Measurements from ENCODE around the gene BMP5.
"Not testable (repeated sequence)": the region's sequence is repeated elsewhere in the genome, so short reads cannot be mapped to it uniquely, and the experiment has no call there.

The BMP5 gene

DNA sequence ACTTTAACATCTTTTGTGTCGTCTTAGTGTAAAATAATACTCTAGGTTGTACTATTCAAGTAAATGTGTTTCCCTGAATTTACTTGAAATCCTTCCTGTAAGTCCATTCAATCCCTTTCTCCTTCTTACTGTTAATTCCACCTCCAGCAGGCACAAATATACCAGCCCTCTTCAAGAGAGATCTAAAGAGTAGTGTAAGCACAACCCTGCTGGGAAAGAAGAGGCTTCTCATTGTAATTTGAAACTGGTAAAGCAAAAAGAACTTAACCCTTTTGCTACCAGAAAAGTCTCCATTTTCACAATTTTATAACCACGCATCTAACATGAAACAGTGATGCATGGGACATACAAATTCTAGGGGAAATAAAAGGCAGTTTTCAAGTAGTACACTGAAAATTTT, at the start of gene BMP5:
Gene BMP5 (minus strand): TSS at position 191 of the 400 bp plus-strand sequence. CDS start 725 bp downstream, outside the sequence.
- DNase-seq: no peak

DNA sequence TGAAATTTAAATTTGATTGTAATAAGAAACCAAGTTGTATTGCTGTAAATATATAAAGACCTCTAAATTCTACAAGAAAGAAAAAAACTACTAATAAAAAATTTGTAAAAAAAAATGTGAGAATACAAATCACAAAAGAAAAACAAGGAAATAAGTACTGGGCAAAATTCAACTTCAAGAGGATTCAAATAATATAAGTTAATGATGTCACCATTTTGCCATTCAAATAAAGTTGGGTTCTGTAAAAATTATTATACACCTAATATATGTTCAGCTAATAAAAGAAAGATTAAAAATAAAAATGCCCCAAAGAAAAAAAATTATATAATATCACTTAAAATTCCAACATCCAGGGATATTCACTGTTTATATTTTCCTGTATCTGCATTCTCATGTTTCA, 47.0 kb upstream of the BMP5 start:
- no peak for DNase-seq

DNA sequence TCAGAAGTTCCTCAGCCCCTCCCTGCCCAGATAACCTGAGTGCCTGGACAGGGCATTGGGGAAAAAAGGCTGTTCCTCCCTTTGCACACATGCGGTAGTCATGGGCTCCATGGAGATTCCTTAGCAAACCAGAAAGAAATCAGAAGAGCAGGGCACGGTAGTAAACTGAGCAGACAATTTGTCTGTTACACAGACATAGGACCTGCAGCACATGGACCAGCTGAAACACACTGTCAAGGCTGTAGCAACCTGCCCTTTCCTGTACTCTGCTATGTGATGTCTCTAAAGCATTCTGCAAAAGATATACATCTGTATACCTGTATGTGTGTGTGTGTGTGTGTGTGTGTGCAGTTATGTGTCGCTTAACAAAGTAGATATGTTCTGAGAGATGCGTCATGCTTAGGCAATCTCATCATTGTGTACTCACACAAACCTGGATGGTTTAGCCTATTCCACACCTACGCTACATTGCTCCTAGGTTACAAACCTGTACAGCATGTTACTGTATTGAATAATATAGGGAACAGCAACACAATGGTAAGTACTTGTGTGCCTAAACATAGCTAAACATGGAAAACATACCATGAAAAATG, 44.4 kb upstream of the BMP5 start:
- DNase-seq: no peak

DNA sequence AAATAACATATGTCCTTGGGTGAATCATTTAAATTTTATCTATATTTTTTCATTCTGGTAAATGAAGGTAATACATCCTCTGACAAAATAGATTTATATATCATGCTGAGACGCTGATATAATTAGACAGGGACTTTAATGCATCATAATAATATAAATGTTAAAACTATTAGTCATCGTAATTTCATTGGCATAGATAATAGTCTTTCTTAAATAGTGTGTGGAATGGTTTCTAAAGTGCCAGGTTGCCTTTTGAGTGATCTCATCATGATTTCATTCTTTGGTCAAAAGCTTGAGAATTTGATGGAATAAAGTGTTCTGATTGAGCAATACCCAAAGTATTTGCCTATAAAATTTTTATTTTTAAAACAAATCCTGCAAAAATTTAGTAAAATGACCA, 43.2 kb upstream of the BMP5 start:
- no peak for DNase-seq

DNA sequence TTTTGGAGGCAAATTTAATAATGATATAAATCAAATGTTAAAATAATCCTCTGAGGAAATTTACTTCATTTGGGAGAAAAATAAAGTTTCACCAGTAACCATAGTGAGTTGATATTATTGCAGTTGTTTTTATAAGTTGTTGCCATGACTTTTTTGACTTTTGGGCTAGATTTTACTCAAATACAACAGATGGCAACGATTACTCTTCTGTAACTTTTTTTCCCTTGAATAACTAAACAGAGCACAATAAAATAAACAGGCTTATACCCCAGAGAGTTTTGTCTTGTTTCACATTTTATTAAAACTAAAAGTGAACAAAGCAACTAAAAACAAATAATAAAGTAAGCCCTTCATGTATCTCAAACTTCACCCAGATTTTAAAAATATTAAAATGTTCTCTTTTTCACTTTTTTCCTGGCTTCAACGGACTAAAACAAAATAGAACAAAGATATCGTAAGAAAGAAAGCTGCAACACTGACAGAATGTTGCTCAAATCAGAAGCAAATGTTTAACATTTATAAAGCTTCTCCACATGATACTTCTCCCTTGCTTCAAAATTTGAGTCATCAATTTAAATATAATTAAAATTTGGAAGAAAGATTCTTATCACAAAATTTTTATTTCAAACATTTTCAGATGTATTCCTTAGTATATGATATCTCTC, 42.5 kb upstream of the BMP5 start:
- DNase-seq: no peak

DNA sequence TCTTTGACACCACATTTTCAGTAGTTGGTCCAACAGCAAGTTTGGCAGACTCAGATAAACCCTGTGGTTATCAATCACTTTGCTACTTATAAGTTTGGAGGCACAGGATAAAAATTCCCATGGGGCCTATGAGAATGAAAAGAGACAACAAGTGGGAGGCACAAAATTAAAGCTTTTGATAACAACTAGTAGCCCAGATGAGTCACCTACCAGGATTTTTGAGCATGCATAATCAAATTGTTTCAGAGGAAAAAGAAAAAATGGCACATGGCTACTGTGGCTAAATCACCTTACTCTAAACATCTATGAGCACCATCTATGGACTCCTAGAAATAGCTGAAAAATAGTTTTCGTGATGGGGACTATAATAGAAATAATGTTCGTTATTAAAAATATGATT, 40.8 kb upstream of the BMP5 start:
- DNase-seq: no peak

DNA sequence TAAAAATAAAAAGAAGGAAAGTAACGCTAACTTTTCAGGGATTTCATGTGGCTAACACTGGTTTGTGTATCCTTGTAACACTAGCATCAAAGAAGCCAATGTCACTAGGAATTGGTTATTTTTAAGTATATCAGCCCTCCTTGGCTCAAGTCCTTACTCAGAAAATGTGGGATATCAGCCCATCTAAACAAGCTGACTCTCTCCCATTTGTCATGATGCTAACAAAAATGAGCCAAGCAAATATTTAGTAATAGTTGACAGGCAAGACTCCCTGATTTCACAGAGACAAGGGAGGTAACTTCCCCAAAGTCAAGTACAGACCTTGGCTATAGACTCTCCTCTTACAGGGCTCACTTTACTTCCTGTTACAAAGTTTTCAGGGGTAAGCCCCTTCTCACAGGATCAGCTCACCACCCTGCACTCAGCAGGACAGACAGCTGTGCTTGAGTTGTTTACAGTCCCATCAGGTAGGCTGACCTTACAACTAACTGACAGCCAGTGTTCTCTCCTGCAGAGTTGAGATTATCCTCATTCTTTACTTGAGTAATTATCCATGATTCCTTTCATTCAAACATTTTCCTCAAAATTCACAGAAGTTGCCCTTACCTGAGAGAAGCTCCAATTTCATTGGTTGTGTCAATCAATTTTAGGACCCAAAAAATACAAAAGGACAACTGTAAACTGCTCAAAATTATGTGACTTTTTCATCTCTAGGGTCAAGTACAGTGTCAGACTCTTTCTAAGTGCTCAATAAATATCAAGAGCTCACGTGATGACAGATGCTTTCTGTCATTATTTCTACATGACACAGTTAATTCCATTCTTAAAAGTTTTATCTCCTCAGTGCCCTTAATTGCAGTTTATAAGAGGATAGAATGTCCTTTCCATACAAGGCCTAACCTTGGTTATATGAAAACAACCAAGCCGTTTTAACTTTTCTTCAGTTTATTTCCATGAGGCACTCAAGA, 38.1 kb upstream of the BMP5 start:
- no peak for DNase-seq

DNA sequence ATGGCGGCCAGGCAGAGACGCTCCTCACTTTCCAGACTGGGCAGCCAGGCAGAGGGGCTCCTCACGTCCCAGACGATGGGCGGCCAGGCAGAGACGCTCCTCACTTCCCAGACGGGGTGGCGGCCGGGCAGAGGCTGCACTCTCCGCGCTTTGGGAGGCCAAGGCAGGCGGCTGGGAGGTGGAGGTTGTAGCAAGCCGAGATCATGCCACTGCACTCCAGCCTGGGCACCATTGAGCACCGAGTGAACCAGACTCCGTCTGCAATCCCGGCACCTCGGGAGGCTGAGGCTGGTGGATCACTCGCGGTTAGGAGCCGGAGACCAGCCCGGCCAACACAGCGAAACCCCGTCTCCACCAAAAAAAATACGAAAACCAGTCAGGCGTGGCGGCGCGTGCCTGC, 35.1 kb upstream of the BMP5 start:
- not testable (repeated sequence) for DNase-seq

DNA sequence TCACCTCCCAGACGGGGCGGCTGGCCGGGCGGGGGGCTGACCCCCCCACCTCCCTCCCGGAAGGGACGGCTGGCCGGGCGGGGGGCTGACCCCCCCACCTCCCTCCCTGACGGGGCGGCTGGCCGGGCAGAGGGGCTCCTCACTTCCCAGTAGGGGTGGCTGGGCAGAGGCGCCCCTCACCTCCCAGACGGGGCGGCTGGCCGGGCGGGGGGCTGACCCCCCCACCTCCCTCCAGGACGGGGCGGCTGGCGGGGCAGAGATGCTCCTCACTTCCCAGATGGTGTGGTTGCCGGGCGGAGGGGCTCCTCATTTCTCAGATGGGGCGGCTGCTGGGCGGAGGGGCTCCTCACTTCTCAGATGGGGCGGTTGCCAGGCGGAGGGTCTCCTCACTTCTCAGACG, 34.5 kb upstream of the BMP5 start:
- DNase-seq: not testable (repeated sequence)

DNA sequence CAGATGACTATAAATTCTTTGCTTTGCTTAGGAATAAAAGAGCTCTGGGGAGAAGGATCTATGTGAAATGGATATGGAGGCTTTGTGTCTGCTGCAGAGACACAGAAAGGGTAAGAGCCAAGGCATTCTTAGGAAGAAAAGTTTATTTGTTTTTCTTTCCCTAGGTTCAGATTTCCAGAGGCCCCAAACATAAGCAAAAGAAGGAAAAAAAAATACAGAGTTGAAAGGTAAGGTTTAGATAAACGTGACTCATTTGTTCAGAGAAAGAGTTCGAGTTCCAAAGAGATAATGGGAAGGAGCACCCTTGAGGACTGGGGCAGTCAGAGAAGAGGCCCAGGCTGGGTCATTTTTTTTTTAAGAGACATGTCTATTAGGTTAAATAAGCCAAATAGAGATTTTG, 27.4 kb upstream of the BMP5 start:
- no peak for DNase-seq

DNA sequence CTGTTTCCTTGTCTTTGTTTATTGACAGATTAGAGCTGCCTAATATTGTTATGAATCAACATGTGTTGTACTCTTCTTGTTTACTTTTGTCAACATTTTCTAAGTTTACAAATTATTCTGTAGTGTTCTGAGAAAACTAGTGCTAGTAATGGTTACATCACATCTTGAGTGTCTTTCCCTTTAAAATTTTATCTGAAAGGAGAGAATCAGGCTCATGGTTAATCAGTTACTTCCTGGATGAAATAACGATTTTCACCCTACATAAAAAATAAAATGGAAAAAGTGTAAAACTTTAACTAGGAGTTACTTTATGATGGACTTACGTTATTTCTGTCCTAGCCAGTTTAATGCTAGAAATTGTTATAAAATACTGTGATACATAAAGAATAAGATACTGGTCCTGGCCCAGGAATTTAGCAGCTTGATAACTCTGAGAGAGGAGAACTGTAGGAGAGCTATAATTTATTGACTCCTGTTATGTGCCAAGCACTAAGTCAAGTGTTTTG, 26.4 kb upstream of the BMP5 start:
- DNase-seq: no peak

DNA sequence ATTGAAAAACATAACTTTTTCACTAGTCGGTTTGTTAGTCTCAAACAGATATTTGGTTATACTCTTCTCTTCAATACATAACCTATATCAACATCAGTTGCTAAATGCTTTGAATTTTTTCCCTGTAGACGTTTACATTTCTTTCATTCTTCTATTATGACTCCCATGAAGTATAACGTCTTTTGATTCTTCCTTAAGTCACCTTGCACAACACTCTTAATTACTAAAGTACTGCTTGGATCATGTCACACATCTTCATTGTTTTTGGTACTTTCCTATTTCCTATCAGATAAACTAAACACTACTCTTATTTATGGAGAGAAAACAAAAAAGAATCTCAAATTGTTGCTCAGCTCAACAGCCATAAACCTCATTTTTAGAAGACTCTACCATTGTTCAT, 23.0 kb upstream of the BMP5 start:
- no peak for DNase-seq

DNA sequence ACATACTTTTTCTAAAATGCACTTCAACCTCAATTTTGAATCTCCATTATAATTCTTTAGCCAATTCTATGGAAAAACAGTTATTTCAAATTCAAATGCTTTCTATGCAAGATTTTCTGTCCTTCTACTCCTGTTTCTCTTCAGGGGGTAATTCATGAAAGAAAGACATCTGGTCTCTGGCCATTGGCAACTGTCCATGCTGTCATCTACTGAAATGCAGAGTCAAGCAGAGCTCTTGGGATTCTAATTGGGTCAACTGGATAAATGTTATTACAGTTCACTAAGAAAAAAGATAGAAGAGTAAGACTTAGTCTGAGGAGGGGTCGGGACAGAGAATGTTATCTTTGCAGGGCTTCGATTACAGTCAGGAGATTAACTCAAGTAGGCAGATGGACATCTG, 22.0 kb upstream of the BMP5 start:
- DNase-seq: no peak

DNA sequence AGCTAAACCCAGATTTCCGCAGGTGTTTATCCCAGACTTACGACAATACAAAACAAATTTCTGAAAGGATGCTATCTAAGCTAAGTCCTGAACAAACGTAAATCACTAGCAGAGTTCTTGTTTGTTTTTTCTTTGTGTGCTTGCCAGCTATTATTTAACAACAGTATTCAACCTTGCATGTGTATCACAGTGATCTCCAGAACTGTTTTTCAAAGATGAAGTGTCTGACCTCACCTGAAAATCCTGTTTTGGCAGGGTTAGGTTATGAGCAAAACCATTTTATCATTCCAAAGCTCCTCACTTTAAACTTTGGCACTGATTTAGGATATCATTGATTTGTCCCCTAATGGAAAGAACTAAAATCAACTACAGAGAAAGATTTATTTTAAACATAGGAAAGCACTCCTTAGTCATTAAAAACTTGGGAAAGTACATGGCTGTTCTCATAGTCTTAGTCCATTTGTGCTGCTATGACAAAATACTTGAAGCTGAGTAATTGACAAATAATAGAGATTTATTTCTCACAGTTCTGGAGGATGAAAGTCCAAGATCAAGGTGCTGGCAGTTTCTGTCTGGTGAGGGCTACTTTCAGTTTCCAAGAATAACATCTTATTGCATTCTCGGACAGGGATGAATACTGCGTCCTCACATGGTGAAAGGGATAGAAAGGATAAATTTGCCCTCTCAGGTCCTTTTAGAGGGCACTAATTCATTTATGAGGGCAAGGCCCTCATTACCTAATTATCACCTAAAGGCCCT, 20.8 kb upstream of the BMP5 start:
- no peak for DNase-seq

DNA sequence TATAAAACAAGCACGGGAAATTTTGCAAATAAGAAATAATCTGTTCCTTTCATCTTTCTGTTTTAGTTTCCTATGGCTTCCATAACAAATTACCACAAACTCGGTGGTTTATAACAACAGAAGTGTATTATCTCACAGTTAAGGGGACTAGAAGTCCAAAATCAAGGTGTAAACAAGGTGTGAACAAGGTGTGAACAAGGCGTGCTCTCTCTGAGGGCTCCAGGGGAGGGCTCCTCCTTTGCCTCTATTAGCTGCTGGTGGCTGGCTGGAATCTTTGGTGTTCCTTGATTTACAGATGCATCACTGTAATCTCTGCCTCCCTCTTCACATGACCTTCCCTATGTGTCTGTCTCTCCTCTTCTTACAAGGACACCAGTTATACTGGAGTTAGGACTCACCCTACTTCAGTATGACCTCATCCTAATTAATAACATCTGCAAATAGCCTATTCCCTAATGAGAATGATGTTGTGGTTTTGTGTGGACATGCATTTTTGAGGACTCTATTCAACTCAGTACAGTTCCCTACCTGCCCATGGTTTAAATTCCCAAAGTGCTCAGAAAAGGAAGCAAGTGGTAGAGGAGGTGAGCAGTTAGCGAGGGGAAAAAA, 17.5 kb upstream of the BMP5 start:
- no peak for DNase-seq

DNA sequence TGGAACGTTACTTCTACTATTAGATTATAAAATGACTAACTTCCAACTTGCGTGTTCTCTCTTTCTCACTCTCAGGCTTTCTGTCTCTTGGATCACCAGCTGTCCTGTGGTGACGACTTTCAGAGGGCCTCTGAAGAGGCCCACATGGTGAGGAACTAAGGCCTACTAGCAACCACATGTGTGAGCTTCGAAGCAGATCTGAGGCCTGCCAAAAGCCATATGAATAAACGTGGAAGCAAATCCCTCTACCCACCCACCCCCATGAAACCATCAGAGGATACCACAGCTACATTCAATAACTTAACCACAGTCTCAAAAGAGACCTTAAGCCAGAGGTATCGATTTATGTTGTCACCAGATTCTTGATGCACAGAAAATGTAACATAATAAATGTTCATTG, 13.5 kb upstream of the BMP5 start:
- DNase-seq: no peak

DNA sequence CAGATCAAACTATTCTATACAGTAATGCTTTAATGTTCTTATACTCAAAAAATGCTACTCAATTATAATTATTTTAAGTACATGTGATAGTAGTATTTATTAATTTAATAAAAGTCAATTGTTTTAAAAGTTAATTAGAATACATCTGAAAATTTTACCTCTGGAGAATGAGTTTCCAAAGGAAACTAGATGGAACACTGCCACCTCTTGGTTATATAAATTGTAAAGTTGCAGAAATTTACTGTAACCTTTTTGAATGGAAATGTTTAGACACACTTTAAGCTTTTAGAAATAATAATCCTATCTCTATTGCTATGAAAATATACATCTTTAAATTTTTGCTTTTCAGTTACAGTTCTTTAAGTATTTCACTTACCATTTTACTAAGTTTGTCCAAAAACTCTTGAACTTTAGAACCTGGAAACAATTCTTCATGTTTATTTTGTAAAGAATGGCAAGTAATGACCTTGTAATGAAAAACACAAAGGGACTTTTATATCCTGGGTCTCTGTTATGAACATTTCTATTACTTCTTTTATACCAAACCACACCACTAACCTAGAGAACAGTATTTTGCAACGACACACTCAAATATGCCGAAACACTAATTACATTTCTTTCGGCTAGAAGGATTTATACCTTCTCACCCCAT, 10.9 kb upstream of the BMP5 start:
- DNase-seq: peak; percentile 11

DNA sequence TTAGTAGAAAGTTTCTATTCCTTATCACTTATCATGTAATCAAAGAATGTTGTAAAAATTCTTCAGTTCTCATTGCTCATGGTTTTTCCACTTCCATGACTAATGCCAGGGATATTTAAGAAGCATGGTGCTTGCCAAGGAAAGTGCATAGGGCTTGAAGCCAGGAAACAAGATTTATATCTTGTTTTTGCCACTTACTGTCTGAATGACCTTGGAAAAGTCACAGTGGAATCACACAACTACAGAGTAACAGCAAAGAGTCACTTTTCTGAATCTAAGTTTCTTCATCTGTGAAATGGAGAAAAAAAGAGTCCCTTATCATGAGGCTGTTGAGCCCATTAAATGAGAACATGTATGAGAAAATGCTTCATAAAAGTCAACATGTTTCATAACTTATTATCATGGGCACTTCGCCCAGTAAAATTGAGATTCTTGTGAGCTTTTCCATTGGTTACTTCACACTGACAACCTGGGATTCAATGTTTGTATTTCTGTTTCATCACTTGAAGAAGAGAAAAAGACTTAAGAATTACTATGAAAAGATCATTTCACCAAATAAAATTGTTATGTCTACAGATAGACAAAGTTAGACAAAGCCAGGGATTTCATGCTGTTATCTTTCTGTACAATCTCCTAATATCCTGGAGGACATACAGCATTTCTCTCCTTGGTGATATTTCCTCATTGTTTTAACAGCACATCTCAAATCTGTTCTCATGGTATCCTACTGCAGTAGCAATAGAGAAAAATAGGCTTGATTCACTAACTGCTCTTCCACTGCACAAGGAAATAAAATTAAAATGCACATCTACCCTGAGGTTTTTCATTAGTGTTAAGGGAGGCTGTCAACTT, 7.6 kb upstream of the BMP5 start:
- no peak for DNase-seq

DNA sequence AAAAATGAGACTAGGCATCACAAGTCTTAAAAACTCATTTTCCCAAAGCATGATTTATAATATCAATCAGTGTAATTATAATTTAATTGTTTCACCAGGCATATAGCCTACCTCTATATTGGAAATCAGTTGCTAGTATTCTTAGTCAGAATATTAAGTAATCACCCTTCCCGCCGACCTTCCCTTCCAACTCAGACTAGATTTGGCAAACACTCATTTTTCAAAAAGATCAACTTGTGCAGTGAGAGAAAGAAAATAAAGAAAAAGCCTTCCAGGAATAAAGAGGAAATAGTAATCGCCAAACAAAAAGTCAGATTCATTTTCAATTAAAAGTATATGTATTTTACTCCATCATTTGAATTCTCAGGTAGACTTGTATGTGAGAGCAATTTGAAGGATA, 1.9 kb upstream of the BMP5 start:
- DNase-seq: no peak

DNA sequence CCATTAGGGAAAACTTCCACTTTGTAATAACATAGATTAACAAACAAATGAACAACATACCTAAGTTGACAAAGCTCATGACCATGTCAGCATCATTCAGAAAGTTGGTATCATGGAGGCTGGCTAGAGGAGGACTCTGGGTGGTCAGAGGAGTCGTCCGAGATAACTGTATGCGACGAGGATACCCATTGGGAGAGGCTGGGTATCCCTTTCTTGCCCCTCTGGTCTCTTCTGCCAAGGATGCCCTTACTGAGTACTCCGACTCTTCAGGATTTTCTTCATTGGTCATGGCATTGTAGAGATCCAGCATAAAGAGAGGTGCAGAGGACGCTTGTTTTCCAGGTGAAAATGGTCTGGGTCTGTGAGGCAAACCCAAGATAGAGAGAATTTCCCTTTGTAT, 1.1 kb downstream of the BMP5 start:
- no peak for DNase-seq

DNA sequence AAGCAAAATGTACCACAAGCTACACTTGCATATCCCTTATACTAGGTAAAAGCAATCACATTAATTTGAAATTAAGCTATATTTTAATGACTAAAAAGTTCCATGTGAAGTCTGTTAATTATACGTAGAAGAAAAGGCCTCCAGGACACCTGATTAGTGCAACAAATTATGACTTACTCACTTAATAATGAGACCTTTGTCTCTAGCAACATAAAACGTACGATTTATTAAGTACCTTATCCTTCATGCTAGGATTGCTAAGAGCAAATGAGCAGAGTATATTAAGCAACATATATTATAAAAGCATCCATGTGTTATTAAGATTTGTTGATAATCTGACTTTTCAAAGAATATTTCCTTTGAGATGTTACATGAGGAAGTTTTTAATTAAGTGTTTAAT, 2.5 kb downstream of the BMP5 start:
- DNase-seq: no peak

Data from NCI-H774 (cell line).